Heart right ventricle (tissue), 16 donors: Measurements from ENCODE around the gene RAMP2. TPM values are rescaled to one million over a fixed set of nuclear protein-coding genes. Genes with fewer than 3 reads are reported as not detected.

Experiments
- ATAC-seq, 8 donors: fragments of 200-7000 bp; cut with Tn5 transposase; one replicate each; pipeline ENCODE4 v1.9.1; 2020; ENCODE audit warnings: mild to moderate bottlenecking in 8 of 8, moderate library complexity in 8 of 8, moderate number of reproducible peaks in 1 of 8
- DNase-seq, 2 donors: peaks; one replicate each; pipeline ENCODE4 v3.0.0-alpha.2; 2020
- H3K27ac ChIP-seq, 10 donors: fragments of 200-600 bp; sonication (generic) in 2 of 10; one replicate each; pipeline versions ENCODE4 v1.5.0 to v1.8.0; 2020 to 2022; ENCODE audit warnings: mild to moderate bottlenecking in 3 of 10
- H3K27me3 ChIP-seq, 7 donors: fragments of 200-600 bp; one replicate each; pipeline ENCODE4 v1.8.0; 2021 to 2022; ENCODE audit warnings: mild to moderate bottlenecking in 2 of 7
- H3K36me3 ChIP-seq, 9 donors: fragments of 200-600 bp; sonication (generic) in 1 of 9; one replicate each; pipeline versions ENCODE4 v1.5.0 to v1.8.0; 2020 to 2022; ENCODE audit warnings: mild to moderate bottlenecking in 2 of 9
- H3K4me1 ChIP-seq, 9 donors: fragments of 200-600 bp; sonication (generic) in 1 of 9; one replicate each; pipeline versions ENCODE4 v1.5.0 to v1.8.0; 2020 to 2022; ENCODE audit warnings: mild to moderate bottlenecking in 4 of 9
- H3K4me3 ChIP-seq, 10 donors: fragments of 200-600 bp; sonication (generic) in 2 of 10; one replicate each; pipeline versions ENCODE4 v1.5.0 to v1.8.0; 2020 to 2022; ENCODE audit warnings: mild to moderate bottlenecking in 7 of 10, moderate library complexity in 2 of 10
- H3K9me3 ChIP-seq, 11 donors: fragments of 200-600 bp in 10 of 11; sonication (generic) in 2 of 11; one replicate each; pipeline versions ENCODE4 v1.5.0 to v1.8.0; 2013 to 2022; ENCODE audit warnings: mild to moderate bottlenecking in 2 of 11, control low read depth in 1 of 11, moderate library complexity in 1 of 11
- WGBS, 2 donors: extraction: QIAGEN DNeasy Blood & Tissue Kit; methylation state at CpG; one replicate each; pipeline ENCODE4 v1.1.7; 2013; ENCODE audit warnings: inconsistent platforms in 1 of 2; 5-methylcytosine and 5-hydroxymethylcytosine counted together
- intact Hi-C, 10 donors: fragments of 100-400 bp; cut with DNase I; formaldehyde crosslinking; loops; one replicate each; pipeline versions ENCODE4 v1.11.1 to v1.14.2; 2022
- polyA plus RNA-seq, 2 donors: library from polyadenylated mRNA; stranded (reverse); fragments of 200-250 nt; gene quantifications; one replicate each; pipeline ENCODE4 v1.2.3, GENCODE V29; 2013
- total RNA-seq, 10 donors: library from RNA; stranded (reverse); fragmentation: NEBNext Ultra II Directional in 3 of 10; extraction: Animal tissue kit (Norgen Biotek cat#: 25700) in 3 of 10; gene quantifications; one replicate each; pipeline versions ENCODE4 v1.2.1 to v1.2.4, GENCODE V29; 2021 to 2023
- TF ChIP-seq, protein P1 (sequence below), 9 donors: fragments of 200-600 bp; sonication (generic) in 2 of 9; IDR thresholded peaks; one replicate each; pipeline versions ENCODE4 v1.5.0 to v1.8.0; 2021 to 2022; ENCODE audit warnings: antibody characterized with exemption in 9 of 9, mild to moderate bottlenecking in 5 of 9, moderate library complexity in 1 of 9
- donor health status: Arrhythmogenic right ventricular cardiomyopathy.
- donor health status: ischemic (EF 13 %, LVEDD 7.1; RV severe dilation, severe dysfunction).
- donor health status: healthy with polysubstance abuse.
- donor health status: DM: no; HTN: yes; CAD: no.
- donor health status: DM: no; HTN: no; CAD: no.
- donor health status: ischemic (EF 25% LVEDD 6.9; RV normal size, moderate dysfunction).
- donor health status: ischemic (EF 25% LVEDD 5.7; RV mildly dilated, moderate dysfunction).
- donor health status: healthy.
- donor health status: DM: yes; HTN: yes; CAD: no.
- donor health status: Ischemic cardiomyopathy.
- donor health status: ischemic (EF 35%, LVEDD 5.7; RV mildly dilated, moderate dysfunction).
- donor health status: nonischemic (EF 11% LVEDD 7.7; RV severe dilation, severe dysfunction).
- donor health status: DM: yes; HTN: yes; CAD: no.
- donor health status: PGD.
- donor health status: ischemic (EF 29% LVEDD 5.4; RV normal size, mild dysfunction).
- donor health status: nonischemic (EF 23%, LVEDD 6.1; RV moderate dilation, normal function).

Gene RAMP2
- total and polyA plus RNA-seq, 12 donors, result 32.1 to 105 (median 40.1) TPM

DNA sequence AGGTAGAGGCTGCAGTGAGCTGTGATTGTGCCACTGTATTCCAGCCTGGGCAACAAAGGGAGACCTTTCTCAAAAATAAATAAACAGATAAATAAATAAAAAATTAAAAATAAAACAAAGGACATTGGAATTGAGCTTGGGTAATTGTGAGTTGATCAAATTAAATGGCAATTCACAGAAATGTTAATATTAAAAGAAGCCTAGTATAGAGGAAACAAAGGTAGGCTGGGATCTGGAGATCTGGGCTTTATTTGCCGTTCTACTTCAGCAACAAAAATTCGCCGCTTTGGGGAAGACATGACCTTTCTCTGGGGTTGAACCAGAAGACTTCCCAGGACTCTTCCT is 11.9 kb downstream of the RAMP2 start:
- TF ChIP-seq, protein P1, sequence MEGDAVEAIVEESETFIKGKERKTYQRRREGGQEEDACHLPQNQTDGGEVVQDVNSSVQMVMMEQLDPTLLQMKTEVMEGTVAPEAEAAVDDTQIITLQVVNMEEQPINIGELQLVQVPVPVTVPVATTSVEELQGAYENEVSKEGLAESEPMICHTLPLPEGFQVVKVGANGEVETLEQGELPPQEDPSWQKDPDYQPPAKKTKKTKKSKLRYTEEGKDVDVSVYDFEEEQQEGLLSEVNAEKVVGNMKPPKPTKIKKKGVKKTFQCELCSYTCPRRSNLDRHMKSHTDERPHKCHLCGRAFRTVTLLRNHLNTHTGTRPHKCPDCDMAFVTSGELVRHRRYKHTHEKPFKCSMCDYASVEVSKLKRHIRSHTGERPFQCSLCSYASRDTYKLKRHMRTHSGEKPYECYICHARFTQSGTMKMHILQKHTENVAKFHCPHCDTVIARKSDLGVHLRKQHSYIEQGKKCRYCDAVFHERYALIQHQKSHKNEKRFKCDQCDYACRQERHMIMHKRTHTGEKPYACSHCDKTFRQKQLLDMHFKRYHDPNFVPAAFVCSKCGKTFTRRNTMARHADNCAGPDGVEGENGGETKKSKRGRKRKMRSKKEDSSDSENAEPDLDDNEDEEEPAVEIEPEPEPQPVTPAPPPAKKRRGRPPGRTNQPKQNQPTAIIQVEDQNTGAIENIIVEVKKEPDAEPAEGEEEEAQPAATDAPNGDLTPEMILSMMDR (IDR thresholded peaks at IDR 0.05), result no peak
- 7 to 17% methylated on average over 3 of the region's 3 CpGs for WGBS, 2 donors
- ATAC-seq (peak in 1 of 8 donors; percentile 13), DNase-seq (no peak)
- Histone ChIP-seq H3K36me3 (peaks cover 0 to 38% (median 29%) of the 10 kb centered on the region in 9 donors), H3K4me3 (peak overlapping the region; percentile 34 to 99 (median 76)), H3K9me3 (no peaks in the 10 kb centered on the region), H3K27me3 (no peaks in the 10 kb centered on the region), H3K4me1 (peaks cover 2 to 18% (median 14%) of the 10 kb centered on the region in 9 donors), H3K27ac (peak overlapping the region in 9 of 10 donors; percentile 38 to 94 (median 84))
- intact Hi-C loops, result loop anchor here in 2 of 10 donors (2.0 to 5.0 kb wide), 2 partner anchors 49 to 52 kb away; partner anchors contain the start of gene BECN1 (in 1 of the 2)

DNA sequence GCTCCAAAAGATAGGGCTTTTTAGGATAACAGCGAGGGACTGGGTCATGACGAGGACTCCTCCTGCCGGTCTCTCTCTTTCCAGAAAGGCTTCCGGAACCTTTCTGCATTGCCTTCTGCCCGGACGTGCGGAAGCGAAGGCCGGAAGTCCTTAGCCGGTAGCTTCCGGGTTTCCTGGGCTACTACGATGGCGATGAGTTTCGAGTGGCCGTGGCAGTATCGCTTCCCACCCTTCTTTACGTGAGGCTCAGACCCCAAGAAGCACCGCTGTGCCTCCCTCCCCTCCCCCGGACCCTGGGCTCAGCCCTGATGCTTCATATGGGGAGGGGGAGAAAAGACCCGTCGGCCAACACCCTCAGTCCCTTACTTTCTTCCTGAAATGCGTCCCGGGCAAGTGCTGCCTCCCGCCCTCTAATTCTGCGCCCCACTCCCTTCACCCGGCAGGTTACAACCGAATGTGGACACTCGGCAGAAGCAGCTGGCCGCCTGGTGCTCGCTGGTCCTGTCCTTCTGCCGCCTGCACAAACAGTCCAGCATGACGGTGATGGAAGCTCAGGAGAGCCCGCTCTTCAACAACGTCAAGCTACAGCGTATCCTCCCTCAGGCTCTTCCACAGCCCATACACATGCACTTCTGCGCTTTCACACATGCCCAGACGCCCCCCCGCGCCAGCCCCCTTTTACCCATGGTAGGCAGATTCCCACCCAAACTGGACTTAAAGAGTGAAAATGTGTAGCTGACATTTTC is 12.4 kb downstream of the RAMP2 start, which contains the start of gene VPS25:
TSS of gene VPS25 (plus strand) at position 160 of the 746 bp plus-strand sequence. CDS start at position 187, 27 bp downstream.
- Histone ChIP-seq H3K4me1 (peaks cover 2 to 18% (median 14%) of the 10 kb centered on the region in 9 donors), H3K36me3 (peaks cover 0 to 44% (median 34%) of the 10 kb centered on the region in 9 donors), H3K27ac (peak within 1 kb of the TSS in 9 of 10 donors; percentile 38 to 94 (median 84)), H3K9me3 (no peaks in the 10 kb centered on the region), H3K27me3 (no peaks in the 10 kb centered on the region), H3K4me3 (peak within 1 kb of the TSS; percentile 34 to 99 (median 76))
- TF ChIP-seq, protein P1 (IDR thresholded peaks at IDR 0.05), result peak in 5 of 9 donors; percentile 14 to 56 (median 40)
- intact Hi-C loops, result loop anchor here in 3 of 10 donors (1.0 to 5.0 kb wide), 3 partner anchors 10 to 53 kb away; partner anchors contain the start of gene BECN1 (in 1 of the 3)
- ATAC-seq (peak; percentile 88 to 98 (median 97)), DNase-seq (peak; percentile 72 to 86)
- WGBS, 2 donors, result 2% methylated on average over 39 of the region's 39 CpGs

DNA sequence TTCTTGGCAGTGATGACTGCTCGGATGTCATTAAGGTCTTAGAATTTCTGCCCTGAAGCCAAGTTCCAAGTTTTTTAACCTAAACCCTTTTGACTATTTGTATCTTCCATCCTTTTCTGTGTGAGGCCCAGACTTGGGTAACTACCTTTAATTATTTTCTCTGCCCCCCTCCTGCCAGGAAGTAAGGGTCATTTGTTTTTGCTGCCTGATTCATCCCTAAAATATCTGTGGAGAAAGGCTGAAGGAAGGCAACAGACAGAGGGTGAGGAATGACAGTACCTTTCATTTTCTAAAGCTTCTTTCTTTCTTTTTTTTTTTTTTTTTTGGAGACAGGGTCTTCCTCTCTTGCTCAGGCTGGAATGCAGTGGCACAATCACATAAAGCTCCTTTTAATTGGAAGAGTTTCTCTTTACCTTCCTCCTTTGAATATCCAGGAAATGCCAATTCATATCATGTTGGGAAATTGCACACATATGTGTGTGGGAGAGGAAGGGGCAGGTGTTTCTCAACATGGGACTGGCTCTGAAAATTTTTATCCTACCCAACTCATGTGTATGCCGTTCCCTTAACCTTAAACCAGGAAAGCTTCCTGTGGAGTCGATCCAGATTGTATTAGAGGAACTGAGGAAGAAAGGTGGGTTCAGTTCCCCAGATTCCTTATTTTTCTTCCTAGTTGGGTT is 13.2 kb downstream of the RAMP2 start:
- ATAC-seq (no peak), DNase-seq (no peak)
- Histone ChIP-seq H3K27ac (peak overlapping the region in 5 of 10 donors; percentile 38 to 94 (median 86)), H3K4me3 (peak overlapping the region; percentile 34 to 99 (median 76)), H3K27me3 (no peaks in the 10 kb centered on the region), H3K36me3 (peaks cover 0 to 51% (median 41%) of the 10 kb centered on the region in 9 donors), H3K9me3 (no peaks in the 10 kb centered on the region), H3K4me1 (peaks cover 2 to 18% (median 14%) of the 10 kb centered on the region in 9 donors)
- 74 to 87% methylated on average over 3 of the region's 3 CpGs for WGBS, 2 donors
- TF ChIP-seq, protein P1 (IDR thresholded peaks at IDR 0.05), result no peak
- intact Hi-C loops, result loop anchor here in 2 of 10 donors (1.0 to 5.0 kb wide), 2 partner anchors 9 to 48 kb away; partner anchors contain the start of gene BECN1 (in 1 of the 2)

DNA sequence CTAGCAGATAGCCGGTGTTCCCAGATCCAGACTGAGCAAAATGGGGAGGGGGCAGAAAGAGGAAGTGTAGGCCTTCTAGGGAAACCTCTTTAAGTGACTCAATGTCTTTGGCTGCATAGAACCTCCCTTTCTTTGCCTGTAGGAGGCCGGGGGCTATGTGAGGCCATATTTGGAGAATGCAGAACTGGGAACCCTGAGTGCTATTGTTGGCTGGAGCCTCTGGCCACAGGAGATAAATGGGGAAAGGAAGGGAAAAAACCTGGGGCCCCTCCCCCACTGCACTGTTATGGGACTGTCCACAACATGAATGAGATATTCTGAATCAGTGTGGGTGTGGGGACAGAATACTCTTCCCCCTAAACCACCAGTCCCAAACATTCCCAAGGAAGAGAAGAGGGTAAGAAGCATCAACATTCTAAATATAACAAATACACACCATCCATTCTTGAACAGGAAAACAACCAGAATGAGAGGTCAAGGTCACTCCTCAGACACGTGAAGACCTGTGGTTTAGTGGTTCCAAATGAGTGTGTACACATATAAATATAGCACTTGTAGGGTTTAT is 14.6 kb downstream of the RAMP2 start:
- peaks cover 0 to 12% (median 6%) of the 10 kb centered on the region in 7 donors for H3K27me3 ChIP-seq
- H3K27ac ChIP-seq, result no peak overlapping the region
- intact Hi-C loops, result no loop called here
- no peak overlapping the region for H3K4me3 ChIP-seq
- peaks cover 4 to 27% (median 16%) of the 10 kb centered on the region in 9 donors for H3K4me1 ChIP-seq
- ATAC-seq (no peak), DNase-seq (no peak)
- TF ChIP-seq, protein P1 (IDR thresholded peaks at IDR 0.05), result no peak
- H3K36me3 ChIP-seq, result peaks cover 0 to 55% (median 41%) of the 10 kb centered on the region in 9 donors
- 64 to 68% methylated on average over 3 of the region's 3 CpGs for WGBS, 2 donors
- H3K9me3 ChIP-seq, result no peaks in the 10 kb centered on the region
